Measurements from ENCODE around the gene SUPT16H.
"Not testable (repeated sequence)": the region's sequence is repeated elsewhere in the genome, so short reads cannot be mapped to it uniquely, and the experiment has no call there.

The SUPT16H gene

GRCh38 chr14:21383848-21384493 lies at the start of gene SUPT16H:
Gene SUPT16H (minus strand): TSS chr14:21384019. CDS start chr14:21383927, 92 bp downstream.
- DNase-seq (ENCODE audit: low read depth): peak; percentile 88

GRCh38 chr14:21431126-21431525 lies 47.3 kb upstream of the SUPT16H start:
- DNase-seq (ENCODE audit: low read depth): no peak

DNA sequence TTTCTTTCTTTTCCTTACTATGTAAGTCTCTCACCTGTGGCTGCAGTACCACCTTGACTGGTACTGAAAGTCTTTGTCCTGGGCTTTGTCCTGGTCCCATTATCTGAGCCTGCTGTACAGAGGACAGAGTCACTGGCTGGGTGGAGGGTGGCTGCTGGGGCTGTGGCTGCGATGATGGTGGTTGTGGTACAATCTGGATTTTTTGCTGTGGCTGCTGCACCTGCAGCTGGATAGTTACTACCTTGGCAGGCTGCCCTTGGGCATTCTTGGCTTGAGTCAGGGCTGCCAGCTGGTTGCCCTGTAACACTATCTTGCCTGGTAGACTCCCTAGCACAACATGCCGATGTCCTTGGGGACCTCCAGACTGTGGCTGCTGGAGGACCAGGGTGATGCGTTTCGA lies 45.1 kb upstream of the SUPT16H start:
- DNase-seq (ENCODE audit: low read depth): no peak

DNA sequence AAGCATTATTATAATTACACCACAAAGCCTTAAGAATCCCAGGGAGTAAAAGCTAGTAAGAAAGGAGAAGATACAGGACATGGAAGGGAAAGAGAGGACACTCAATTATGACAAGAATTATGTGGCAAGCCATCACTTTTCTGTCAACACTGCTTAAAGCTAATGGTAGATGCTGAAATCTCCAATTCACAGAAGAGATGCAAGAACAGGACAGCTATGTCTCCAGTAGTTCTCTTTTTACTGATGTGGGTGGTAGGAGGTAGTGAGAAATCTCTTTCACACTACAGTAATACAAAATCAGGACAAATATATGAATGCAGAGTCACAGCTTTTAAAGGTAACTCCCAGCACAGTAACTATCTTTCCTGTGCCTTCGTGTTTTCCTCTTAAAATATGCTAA lies 42.9 kb upstream of the SUPT16H start:
- DNase-seq (ENCODE audit: low read depth): no peak

- DNase-seq (ENCODE audit: low read depth): no peak
These were observed 35.7 kb upstream of the SUPT16H start for GRCh38 chr14:21419528-21419927.

DNA sequence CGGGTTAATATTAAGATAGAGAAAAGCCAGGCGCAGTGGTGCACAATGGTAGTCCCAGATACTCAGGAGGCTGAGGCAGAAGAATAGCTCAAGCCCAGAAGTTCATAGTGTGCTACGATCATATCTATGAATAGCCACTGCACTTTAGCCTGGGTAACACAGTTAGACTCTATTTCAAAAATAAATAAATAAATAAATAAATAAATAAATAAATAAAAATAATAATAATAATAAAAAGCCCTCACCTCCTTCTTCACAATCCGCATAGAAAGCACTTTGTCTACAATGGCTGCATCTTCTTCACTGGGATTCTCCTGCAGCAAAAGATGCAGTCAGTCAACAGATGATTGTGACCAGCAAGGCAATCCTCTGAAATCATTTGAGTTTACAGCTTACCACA lies 31.5 kb upstream of the SUPT16H start:
- DNase-seq (ENCODE audit: low read depth): no peak

DNA sequence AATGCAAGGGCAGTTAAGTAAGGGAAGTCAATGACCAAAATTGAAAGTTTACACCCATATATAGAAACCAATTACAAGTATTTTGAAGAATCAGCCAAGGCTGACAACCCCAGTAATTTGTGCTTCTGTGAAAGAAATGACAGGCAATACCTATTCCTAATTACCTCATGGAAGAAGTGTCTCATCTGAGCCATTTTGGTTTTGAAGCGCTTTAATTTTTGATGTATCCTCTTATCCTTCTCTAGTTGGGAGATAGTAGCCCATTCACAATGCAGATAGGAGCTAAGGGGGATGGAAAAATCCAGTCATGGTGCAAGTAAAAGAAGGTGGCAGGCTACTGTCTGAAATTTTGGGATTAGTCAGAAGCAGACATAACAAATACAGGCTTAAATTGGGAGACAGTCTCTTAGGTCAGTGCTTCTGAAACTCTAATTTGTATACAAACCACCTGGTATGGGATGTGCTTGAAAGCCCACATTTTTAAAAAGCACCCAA lies 30.4 kb upstream of the SUPT16H start:
- no peak for DNase-seq (ENCODE audit: low read depth)

- no peak for DNase-seq (ENCODE audit: low read depth)
These were observed 24.3 kb upstream of the SUPT16H start for GRCh38 chr14:21408147-21408546.

DNA sequence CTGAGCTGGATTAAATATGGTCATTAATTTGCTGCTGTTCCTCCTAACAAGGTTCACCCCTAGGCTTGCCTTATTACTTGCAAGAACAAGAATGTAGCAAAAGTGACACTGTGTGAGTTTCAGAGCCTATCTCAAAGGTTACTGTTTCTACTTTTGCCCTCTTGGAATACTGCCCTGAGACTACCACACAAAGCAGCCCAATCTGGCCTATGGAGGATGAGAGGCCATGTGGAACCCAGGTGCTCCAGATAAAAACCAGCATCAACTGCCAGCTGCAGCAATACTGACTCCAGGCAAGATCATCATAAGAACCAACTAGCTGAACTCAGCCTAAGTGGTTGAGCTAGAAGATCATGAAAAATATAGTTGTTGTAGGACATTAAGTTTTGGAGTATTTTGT lies 22.4 kb upstream of the SUPT16H start:
- no peak for DNase-seq (ENCODE audit: low read depth)

DNA sequence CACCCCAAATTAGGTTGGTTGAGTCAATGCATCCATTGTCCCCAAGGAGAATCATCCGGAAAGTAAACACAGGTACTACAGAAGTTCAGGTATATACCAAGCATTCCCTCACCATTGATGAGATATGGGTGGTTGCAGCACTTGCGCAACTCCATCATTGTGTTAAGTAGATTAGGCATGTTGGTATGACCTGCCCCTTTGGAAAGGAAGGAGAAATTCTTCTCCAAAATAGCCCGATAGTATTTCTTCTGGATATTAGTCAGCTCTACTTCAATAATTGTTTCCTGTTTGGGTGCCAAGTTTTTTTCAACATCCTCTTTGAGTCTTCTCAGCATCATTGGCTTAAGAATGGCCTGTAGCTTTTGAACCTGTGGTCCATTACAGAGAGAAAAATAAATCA lies 21.3 kb upstream of the SUPT16H start:
- DNase-seq (ENCODE audit: low read depth): no peak

GRCh38 chr14:21399311-21399870 lies 15.6 kb upstream of the SUPT16H start:
- DNase-seq (ENCODE audit: low read depth): no peak

GRCh38 chr14:21398901-21399300 lies 15.1 kb upstream of the SUPT16H start:
- no peak for DNase-seq (ENCODE audit: low read depth)

DNA sequence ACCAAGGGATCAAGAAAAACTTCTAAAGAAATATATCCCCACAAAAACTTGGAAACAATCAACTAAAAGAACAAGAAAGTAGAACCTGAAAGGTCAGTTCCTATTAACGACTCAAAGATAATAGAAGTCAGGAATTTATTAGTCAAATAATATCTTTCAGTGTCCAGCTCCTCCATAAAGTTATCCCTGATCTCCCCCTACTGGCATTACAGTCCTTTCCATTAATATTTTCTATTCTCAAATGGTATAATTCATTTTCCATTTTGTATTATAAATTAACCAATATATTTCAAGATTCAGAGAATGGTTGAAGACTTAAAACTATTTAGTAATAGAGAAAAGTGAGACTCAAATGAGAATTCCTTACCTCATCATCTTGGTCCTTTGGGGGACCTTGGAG lies 11.6 kb upstream of the SUPT16H start:
- DNase-seq (ENCODE audit: low read depth): no peak

DNA sequence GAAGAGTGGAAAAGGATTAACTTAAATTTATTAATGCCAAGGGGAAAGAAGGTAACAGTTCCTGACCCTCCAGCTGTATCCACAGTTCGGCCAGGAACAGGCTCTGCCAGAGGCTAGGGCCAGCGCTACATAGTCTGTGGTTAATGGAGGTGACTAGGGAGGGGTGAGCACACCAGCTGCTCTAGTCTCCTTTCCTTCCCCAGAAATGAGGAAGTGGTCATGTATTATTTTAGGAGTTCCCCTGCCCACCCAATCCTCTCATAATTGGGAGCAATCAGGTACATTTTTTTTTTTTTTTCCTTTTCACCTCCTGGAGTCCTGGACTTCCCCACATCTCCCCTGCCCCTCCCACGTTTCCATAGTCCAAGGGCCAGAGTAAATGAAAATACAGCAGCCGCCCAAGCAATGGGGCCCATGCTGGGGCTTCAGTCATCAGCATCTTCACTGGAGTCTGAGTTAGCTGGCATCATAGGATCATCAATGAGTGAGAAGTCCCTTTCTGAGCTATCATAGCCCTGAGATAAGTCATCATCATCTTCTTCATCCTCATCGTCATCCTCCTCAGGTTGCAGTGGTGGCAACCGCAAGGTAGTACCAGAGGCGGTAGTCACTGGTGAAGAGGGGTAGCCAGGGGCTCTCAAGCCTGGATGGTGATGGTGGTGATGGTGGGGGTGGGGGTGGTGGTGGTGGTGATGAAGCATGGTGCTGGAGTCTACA lies 1.5 kb upstream of the SUPT16H start:
- DNase-seq (ENCODE audit: low read depth): no peak

DNA sequence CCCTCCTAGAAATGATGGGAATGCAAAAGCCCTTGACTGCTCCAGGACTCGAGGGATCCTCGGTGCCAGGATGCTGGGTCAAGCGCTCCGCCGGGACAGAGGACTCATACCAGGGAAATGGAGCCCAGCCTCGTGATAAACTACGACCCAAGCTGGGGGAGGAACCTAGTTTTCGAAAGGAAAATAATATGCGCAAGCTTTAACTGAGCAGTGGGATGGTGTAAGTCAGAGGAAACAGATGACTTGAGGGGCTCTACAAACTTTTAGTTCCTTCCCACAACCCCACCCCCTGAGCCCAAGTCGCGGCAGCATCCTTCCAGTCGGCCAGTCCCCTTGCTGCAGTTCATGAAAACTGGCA lies 654 bp upstream of the SUPT16H start:
- DNase-seq (ENCODE audit: low read depth): no peak

DNA sequence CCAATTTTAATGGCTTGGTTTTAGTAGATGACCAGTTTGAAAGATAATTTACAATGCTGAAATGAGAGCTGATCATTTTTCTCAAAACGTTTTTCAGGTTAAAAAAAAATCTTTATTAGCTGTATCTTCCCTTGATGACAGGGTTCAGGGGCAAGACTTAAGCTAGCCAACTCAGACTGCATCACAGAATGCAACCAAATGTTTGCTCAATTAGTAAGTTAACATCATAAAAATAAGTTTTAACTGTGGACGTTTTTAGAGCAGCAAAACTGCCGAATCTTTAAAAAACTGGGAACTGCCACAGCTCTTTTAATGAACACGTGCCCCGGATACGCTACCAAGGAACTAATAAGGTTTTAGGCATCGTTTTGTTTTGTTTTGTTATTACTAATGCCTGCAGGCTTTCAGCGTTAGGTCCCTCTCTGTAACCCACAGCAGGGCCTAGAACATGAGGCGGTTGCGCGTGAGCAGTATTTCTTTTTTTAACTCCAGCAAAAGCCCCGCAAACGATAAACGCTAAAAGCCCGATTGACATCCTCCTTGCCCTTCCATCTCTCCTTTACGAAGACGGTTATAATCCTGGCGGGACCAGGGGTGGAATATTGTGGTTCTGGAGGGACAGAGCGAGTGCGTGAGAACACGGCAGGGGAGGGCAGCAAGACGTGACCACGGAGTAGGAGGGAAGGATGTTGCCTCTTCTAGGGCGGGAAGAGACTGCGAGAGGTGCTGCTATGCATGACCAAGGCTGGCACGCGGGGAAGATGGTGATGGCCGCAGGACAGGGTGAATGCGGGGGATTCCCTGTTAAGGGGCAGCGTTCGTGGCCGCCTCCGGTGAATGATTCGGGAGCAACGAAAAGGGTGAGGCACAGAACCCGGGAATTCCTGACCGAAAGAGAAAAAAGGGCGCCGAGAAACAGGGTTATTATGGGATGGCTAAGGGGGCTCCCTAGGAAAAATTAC lies 652 bp downstream of the SUPT16H start:
- DNase-seq (ENCODE audit: low read depth): peak; percentile 17

DNA sequence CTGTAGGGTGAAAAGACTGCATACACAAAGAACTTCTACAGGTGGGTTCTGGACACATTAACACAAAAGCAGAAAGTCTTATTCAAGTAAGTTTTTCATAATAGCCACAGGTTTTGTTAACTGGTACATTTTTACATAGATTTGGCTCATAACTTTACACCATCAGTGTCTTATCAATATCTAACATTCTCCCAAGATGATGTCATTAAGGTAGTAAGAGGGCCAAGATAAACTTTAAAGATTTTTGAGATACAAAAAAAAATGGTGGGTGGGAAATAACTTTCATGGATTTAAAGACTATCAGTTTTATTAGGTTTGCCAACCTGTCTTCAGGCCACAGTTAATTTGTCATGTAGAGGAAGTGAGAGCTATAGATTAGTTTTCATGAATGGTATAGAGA lies 1.7 kb downstream of the SUPT16H start:
- no peak for DNase-seq (ENCODE audit: low read depth)

DNA sequence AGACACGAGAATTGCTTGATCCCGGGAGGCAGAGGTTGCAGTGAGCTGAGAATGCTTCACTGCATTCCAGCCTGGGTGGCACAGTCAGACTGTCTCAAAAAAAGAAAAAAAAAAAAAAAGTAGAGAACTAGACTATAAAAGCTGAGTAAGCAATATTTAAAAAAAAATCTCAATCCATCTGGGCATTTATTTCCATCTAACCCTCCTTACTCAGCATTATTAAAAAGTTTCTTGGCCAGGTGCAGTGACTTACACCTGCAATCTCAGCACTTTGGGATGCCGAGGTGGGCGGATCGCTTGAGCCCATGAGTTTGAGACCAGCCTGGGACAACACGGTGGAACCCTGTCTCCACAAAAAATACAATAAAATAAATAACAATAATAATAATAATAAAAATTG lies 4.5 kb downstream of the SUPT16H start:
- no peak for DNase-seq (ENCODE audit: low read depth)

GRCh38 chr14:21373980-21374379 lies 9.8 kb downstream of the SUPT16H start:
- DNase-seq (ENCODE audit: low read depth): no peak

GRCh38 chr14:21372814-21373213 lies 11.0 kb downstream of the SUPT16H start:
- DNase-seq (ENCODE audit: low read depth): not testable (repeated sequence)

- no peak for DNase-seq (ENCODE audit: low read depth)
These were observed 13.7 kb downstream of the SUPT16H start for GRCh38 chr14:21369949-21370679.

Measured in activated T-cell treated with anti-CD3 and anti-CD28 coated beads for 1 hour (primary cell).